ENCODE measurements around the gene ATE1. TPM values are rescaled to one million over a fixed set of nuclear protein-coding genes. Genes with fewer than 3 reads are reported as not detected.

The ATE1 gene
- total RNA-seq, 1 experiment from 2014 or later: 39.2 TPM

DNA sequence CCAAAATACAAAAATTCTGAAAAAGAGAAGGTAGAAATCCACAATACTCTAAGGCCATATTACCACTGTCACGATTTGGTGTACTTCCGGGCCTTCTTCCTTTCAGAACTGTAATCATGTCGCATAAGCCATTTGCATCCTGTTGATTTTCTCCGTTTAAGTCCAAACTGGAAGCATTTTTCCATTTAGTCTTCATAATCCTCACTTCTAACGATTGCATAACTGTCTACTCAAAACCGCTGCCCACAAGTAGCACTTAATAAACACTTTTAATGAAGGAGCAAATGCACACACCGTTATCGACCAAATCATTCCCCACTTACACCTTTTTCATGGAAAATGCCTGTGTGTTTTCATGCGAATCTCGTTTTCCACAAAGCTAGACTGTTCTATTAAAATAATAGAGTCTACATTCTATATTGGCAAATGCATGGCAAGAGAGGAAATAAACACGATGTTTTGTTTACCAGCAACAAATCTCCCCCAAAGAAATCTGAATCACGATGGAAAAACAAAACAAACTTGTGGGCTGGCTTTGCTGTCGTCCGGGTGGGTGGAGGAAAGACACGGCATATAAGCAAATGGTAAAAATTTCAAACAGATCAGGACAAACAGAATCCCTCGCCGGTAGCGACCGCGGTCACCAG, 1.0 kb downstream of the ATE1 start:
- H3K4me3 ChIP-seq (replicated peaks in 1 of 2; ENCODE audit: low read depth in 1 of 2, low read length in 2 of 2): peak overlapping the region; percentile 83
- H3K9ac ChIP-seq (ENCODE audit: low read length): peak overlapping the region; percentile 96
- no peaks in the 10 kb centered on the region for H4K20me1 ChIP-seq (ENCODE audit: insufficient read depth)
- peaks cover 38% of the 10 kb centered on the region for H3K79me2 ChIP-seq (ENCODE audit: insufficient read depth, low read length)
- BruUV-seq (replicated peaks): TSS peak; percentile 52
- ChIA-PET CTCF (interaction anchor here (0.7 kb wide), 1 partner anchor 969 kb away, joined by 3 read pairs; no protein-coding TSS in a partner anchor), POLR2A (interaction anchor here (1.6 kb wide), 1 partner anchor 186 kb away, joined by 6 read pairs; no protein-coding TSS in a partner anchor), RAD21 (ENCODE audit: low non-redundant PET in 1 of 2, low total read pairs in 2 of 2, uncharacterized antibody in 2 of 2, unreplicated experiment in 2 of 2) (no interaction called here)
- no peaks in the 10 kb centered on the region; a peak in 1 of 4 replicates for H3K36me3 ChIP-seq (ENCODE audit: control insufficient read depth in 1 of 2, insufficient read depth in 2 of 2, low read length in 2 of 2)
- DNase-seq (ENCODE audit: low read depth, low spot score): no peak
- H3K4me1 ChIP-seq (ENCODE audit: control insufficient read depth in 1 of 2, insufficient read depth in 2 of 2, low read length in 2 of 2): peaks cover 10 to 17% of the 10 kb centered on the region in 2 experiments; a peak in 3 of 4 replicates
- no peaks in the 10 kb centered on the region for H3K9me3 ChIP-seq (ENCODE audit: control insufficient read depth in 1 of 2, insufficient read depth in 1 of 2, low read depth in 1 of 2, low read length in 2 of 2)
- H3K27ac ChIP-seq (ENCODE audit: low read depth, low read length): peak overlapping the region; percentile 92
- peak overlapping the region; percentile 79 for H3K4me2 ChIP-seq (ENCODE audit: low read length)
- no peak overlapping the region for H2AFZ ChIP-seq (ENCODE audit: low read depth, low read length, poor library complexity, severe bottlenecking)
- no peaks in the 10 kb centered on the region for H3K27me3 ChIP-seq (ENCODE audit: insufficient read depth, low read length)
- TF ChIP-seq RAD21 (IDR thresholded peaks at IDR 0.05; ENCODE audit: low read depth) (no peak), CEBPB (IDR thresholded peaks at IDR 0.05; ENCODE audit: low read depth) (no peak), ZNF274 (IDR thresholded peaks at IDR 0.05; ENCODE audit: low read depth, low read length) (no peak), POLR2AphosphoS5 (IDR thresholded peaks at IDR 0.05; ENCODE audit: low read depth, low read length) (no peak), CBX3 (IDR thresholded peaks at IDR 0.05; ENCODE audit: low read depth) (no peak), POLR2A (IDR thresholded peaks at IDR 0.05; ENCODE audit: borderline replicate concordance, extremely low read depth, insufficient read depth, insufficient read length) (no peak), TCF7L2 (IDR thresholded peaks at IDR 0.05; ENCODE audit: borderline replicate concordance, extremely low read depth, insufficient read depth, insufficient read length) (no peak), SP1 (IDR thresholded peaks at IDR 0.05; ENCODE audit: low read depth) (no peak; the same call in 1 of the 2 replicates), ZFX (IDR thresholded peaks at IDR 0.05) (no peak), FOSL1 (IDR thresholded peaks at IDR 0.05; ENCODE audit: low read depth) (no peak), SRF (IDR thresholded peaks at IDR 0.05; ENCODE audit: low read depth) (no peak)
- TF ChIP-seq, protein P1, sequence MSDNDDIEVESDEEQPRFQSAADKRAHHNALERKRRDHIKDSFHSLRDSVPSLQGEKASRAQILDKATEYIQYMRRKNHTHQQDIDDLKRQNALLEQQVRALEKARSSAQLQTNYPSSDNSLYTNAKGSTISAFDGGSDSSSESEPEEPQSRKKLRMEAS (IDR thresholded peaks at IDR 0.05): no peak
- TF ChIP-seq, protein P2, sequence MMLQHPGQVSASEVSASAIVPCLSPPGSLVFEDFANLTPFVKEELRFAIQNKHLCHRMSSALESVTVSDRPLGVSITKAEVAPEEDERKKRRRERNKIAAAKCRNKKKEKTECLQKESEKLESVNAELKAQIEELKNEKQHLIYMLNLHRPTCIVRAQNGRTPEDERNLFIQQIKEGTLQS (IDR thresholded peaks at IDR 0.05): no peak
- TF ChIP-seq, protein P3, sequence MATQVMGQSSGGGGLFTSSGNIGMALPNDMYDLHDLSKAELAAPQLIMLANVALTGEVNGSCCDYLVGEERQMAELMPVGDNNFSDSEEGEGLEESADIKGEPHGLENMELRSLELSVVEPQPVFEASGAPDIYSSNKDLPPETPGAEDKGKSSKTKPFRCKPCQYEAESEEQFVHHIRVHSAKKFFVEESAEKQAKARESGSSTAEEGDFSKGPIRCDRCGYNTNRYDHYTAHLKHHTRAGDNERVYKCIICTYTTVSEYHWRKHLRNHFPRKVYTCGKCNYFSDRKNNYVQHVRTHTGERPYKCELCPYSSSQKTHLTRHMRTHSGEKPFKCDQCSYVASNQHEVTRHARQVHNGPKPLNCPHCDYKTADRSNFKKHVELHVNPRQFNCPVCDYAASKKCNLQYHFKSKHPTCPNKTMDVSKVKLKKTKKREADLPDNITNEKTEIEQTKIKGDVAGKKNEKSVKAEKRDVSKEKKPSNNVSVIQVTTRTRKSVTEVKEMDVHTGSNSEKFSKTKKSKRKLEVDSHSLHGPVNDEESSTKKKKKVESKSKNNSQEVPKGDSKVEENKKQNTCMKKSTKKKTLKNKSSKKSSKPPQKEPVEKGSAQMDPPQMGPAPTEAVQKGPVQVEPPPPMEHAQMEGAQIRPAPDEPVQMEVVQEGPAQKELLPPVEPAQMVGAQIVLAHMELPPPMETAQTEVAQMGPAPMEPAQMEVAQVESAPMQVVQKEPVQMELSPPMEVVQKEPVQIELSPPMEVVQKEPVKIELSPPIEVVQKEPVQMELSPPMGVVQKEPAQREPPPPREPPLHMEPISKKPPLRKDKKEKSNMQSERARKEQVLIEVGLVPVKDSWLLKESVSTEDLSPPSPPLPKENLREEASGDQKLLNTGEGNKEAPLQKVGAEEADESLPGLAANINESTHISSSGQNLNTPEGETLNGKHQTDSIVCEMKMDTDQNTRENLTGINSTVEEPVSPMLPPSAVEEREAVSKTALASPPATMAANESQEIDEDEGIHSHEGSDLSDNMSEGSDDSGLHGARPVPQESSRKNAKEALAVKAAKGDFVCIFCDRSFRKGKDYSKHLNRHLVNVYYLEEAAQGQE (IDR thresholded peaks at IDR 0.05; ENCODE audit: low read depth): no peak
- TF ChIP-seq, protein P4, sequence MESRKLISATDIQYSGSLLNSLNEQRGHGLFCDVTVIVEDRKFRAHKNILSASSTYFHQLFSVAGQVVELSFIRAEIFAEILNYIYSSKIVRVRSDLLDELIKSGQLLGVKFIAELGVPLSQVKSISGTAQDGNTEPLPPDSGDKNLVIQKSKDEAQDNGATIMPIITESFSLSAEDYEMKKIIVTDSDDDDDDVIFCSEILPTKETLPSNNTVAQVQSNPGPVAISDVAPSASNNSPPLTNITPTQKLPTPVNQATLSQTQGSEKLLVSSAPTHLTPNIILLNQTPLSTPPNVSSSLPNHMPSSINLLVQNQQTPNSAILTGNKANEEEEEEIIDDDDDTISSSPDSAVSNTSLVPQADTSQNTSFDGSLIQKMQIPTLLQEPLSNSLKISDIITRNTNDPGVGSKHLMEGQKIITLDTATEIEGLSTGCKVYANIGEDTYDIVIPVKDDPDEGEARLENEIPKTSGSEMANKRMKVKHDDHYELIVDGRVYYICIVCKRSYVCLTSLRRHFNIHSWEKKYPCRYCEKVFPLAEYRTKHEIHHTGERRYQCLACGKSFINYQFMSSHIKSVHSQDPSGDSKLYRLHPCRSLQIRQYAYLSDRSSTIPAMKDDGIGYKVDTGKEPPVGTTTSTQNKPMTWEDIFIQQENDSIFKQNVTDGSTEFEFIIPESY (IDR thresholded peaks at IDR 0.05; ENCODE audit: extremely low read depth, insufficient replicate concordance, low read length): no peak
- TF ChIP-seq, protein P5, sequence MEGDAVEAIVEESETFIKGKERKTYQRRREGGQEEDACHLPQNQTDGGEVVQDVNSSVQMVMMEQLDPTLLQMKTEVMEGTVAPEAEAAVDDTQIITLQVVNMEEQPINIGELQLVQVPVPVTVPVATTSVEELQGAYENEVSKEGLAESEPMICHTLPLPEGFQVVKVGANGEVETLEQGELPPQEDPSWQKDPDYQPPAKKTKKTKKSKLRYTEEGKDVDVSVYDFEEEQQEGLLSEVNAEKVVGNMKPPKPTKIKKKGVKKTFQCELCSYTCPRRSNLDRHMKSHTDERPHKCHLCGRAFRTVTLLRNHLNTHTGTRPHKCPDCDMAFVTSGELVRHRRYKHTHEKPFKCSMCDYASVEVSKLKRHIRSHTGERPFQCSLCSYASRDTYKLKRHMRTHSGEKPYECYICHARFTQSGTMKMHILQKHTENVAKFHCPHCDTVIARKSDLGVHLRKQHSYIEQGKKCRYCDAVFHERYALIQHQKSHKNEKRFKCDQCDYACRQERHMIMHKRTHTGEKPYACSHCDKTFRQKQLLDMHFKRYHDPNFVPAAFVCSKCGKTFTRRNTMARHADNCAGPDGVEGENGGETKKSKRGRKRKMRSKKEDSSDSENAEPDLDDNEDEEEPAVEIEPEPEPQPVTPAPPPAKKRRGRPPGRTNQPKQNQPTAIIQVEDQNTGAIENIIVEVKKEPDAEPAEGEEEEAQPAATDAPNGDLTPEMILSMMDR (IDR thresholded peaks at IDR 0.05 in 2 of 3, conservative IDR thresholded peaks at IDR 0.05 in 1 of 3; ENCODE audit: borderline replicate concordance in 1 of 3, insufficient read depth in 1 of 3, low read depth in 2 of 3, low read length in 2 of 3): no peak
- intact Hi-C loops (cut with micrococcal nuclease): loop anchor here (5.0 to 10.0 kb wide), 2 partner anchors 136 to 602 kb away; no protein-coding TSS in a partner anchor
- no peak for ATAC-seq
- H3K9me2 ChIP-seq (ENCODE audit: insufficient read depth): no peaks in the 10 kb centered on the region

Data from HCT116 (cell line).